ENCODE results near the gene OR6C65. TPM values are rescaled to one million over a fixed set of nuclear protein-coding genes. Genes with fewer than 3 reads are reported as not detected.

Gene OR6C65
- total and polyA plus RNA-seq, 7 donors: not detected

GRCh38 chr12:55443776-55444175, 43.4 kb downstream of the OR6C65 start, which contains the start of gene OR6C2:
OR6C2 (plus strand) TSS chr12:55444076; CDS start chr12:55452214, 8,138 bp downstream.
- WGBS, 2 donors: 33 to 42% methylated on average over 2 of the region's 2 CpGs
- no peak for DNase-seq
- H3K4me3 ChIP-seq: no peak within 1 kb of the TSS

GRCh38 chr12:55445357-55445756, 45.0 kb downstream of the OR6C65 start:
- Histone ChIP-seq H3K4me3 (no peak overlapping the region), H3K36me3 (no peaks in the 10 kb centered on the region), H3K9me3 (peaks cover 0 to under 1% (median 0%) of the 10 kb centered on the region in 4 donors), H3K27ac (no peak overlapping the region), H3K4me1 (no peaks in the 10 kb centered on the region), H3K27me3 (no peaks in the 10 kb centered on the region)
- DNase-seq: no peak
- TF ChIP-seq POLR2AphosphoS5 (IDR thresholded peaks at IDR 0.05) (no peak), CTCF (IDR thresholded peaks at IDR 0.05) (no peak), POLR2A (IDR thresholded peaks at IDR 0.05) (no peak), EP300 (IDR thresholded peaks at IDR 0.05) (no peak)
- intact Hi-C loops (cut with DNase I): no loop called here
- 96 to 97% methylated on average over 1 of the region's 1 CpG for WGBS, 2 donors

More at GRCh38 chr12:55443776-55444175, 43.4 kb downstream of the OR6C65 start, which contains the start of gene OR6C2:
- Histone ChIP-seq H3K36me3 (no peaks in the 10 kb centered on the region), H3K27me3 (no peaks in the 10 kb centered on the region), H3K27ac (no peak within 1 kb of the TSS), H3K4me1 (no peaks in the 10 kb centered on the region), H3K9me3 (peaks cover 0 to 4% (median 0%) of the 10 kb centered on the region in 4 donors)
- intact Hi-C loops (cut with DNase I): no loop called here
- TF ChIP-seq CTCF (IDR thresholded peaks at IDR 0.05) (no peak), POLR2AphosphoS5 (IDR thresholded peaks at IDR 0.05) (no peak), POLR2A (IDR thresholded peaks at IDR 0.05) (no peak), EP300 (IDR thresholded peaks at IDR 0.05) (no peak)

GRCh38 chr12:55446326-55446725, 46.0 kb downstream of the OR6C65 start:
- H3K27me3 ChIP-seq: no peaks in the 10 kb centered on the region
- no peak for DNase-seq
- WGBS, 2 donors: 42 to 80% methylated on average over 5 of the region's 5 CpGs
- H3K4me1 ChIP-seq: no peaks in the 10 kb centered on the region
- no peaks in the 10 kb centered on the region for H3K9me3 ChIP-seq
- H3K36me3 ChIP-seq: no peaks in the 10 kb centered on the region
- intact Hi-C loops (cut with DNase I): no loop called here
- TF ChIP-seq CTCF (IDR thresholded peaks at IDR 0.05) (no peak), POLR2A (IDR thresholded peaks at IDR 0.05) (no peak), EP300 (IDR thresholded peaks at IDR 0.05) (no peak), POLR2AphosphoS5 (IDR thresholded peaks at IDR 0.05) (no peak)
- H3K27ac ChIP-seq: no peak overlapping the region
- H3K4me3 ChIP-seq: no peak overlapping the region

GRCh38 chr12:55448825-55449224, 48.5 kb downstream of the OR6C65 start:
- intact Hi-C loops (cut with DNase I): no loop called here
- Histone ChIP-seq H3K9me3 (no peaks in the 10 kb centered on the region), H3K36me3 (no peaks in the 10 kb centered on the region), H3K4me3 (no peak overlapping the region), H3K27me3 (no peaks in the 10 kb centered on the region), H3K27ac (no peak overlapping the region), H3K4me1 (no peaks in the 10 kb centered on the region)
- TF ChIP-seq EP300 (IDR thresholded peaks at IDR 0.05): no peak
- TF ChIP-seq POLR2A (IDR thresholded peaks at IDR 0.05): no peak
- TF ChIP-seq POLR2AphosphoS5 (IDR thresholded peaks at IDR 0.05): no peak
- no peak for TF ChIP-seq CTCF (IDR thresholded peaks at IDR 0.05)
- no peak for DNase-seq

Other genes with a start within 250 kb of the OR6C65 start
- gene OR10A7, start 179.5 kb upstream of the OR6C65 start, total RNA-seq: not detected
- not detected for gene OR10A7, start 179.5 kb upstream of the OR6C65 start, polyA plus RNA-seq
- gene OR6C74, start 155.9 kb upstream of the OR6C65 start, total RNA-seq: not detected
- not detected for gene OR6C74, start 155.9 kb upstream of the OR6C65 start, polyA plus RNA-seq
- not detected for gene OR6C6, start 104.0 kb upstream of the OR6C65 start, total RNA-seq
- gene OR6C6, start 104.0 kb upstream of the OR6C65 start, polyA plus RNA-seq: not detected
- not detected for gene OR6C1, start 86.2 kb upstream of the OR6C65 start, total RNA-seq
- not detected for gene OR6C1, start 86.2 kb upstream of the OR6C65 start, polyA plus RNA-seq
- gene OR6C3, start 69.8 kb upstream of the OR6C65 start, total RNA-seq: not detected
- gene OR6C3, start 69.8 kb upstream of the OR6C65 start, polyA plus RNA-seq: not detected
- gene OR6C75, start 37.6 kb upstream of the OR6C65 start, total RNA-seq: not detected
- gene OR6C75, start 37.6 kb upstream of the OR6C65 start, polyA plus RNA-seq: not detected
- not detected for gene OR6C76, start 25.7 kb downstream of the OR6C65 start, total RNA-seq
- gene OR6C76, start 25.7 kb downstream of the OR6C65 start, polyA plus RNA-seq: not detected
- not detected for gene OR6C2, start 43.5 kb downstream of the OR6C65 start, total RNA-seq
- gene OR6C2, start 43.5 kb downstream of the OR6C65 start, polyA plus RNA-seq: not detected
- gene OR6C70, start 69.6 kb downstream of the OR6C65 start, total RNA-seq: not detected
- not detected for gene OR6C70, start 69.6 kb downstream of the OR6C65 start, polyA plus RNA-seq
- gene OR6C68, start 91.8 kb downstream of the OR6C65 start, total RNA-seq: not detected
- not detected for gene OR6C68, start 91.8 kb downstream of the OR6C65 start, polyA plus RNA-seq
- gene OR6C4, start 149.1 kb downstream of the OR6C65 start, total RNA-seq: not detected
- gene OR6C4, start 149.1 kb downstream of the OR6C65 start, polyA plus RNA-seq: not detected
- not detected for gene OR2AP1, start 171.9 kb downstream of the OR6C65 start, total RNA-seq
- not detected for gene OR2AP1, start 171.9 kb downstream of the OR6C65 start, polyA plus RNA-seq
- not detected for gene OR10P1, start 236.4 kb downstream of the OR6C65 start, total RNA-seq
- gene OR10P1, start 236.4 kb downstream of the OR6C65 start, polyA plus RNA-seq: not detected

All from sigmoid colon (tissue), 7 donors.